OCI-LY7 (cell line): ENCODE results near the gene GNRH2. TPM values are rescaled to one million over a fixed set of nuclear protein-coding genes. Genes with fewer than 3 reads are reported as not detected.

Experiments used
- BruUV-seq: library from RNA; stranded (reverse); fragments of 400-500 nt; replicated peaks from 2 replicates; lab custom pipeline; 2021; lab: Mats Ljungman, UMichigan
- CTCF ChIA-PET: fragments of 300-600 bp; sonication (Branson Sonifier 250); formaldehyde crosslinking; loops from one replicate; lab custom pipeline; 2022; ENCODE audit warnings: antibody characterized with exemption; ENCODE audit not compliant: unreplicated experiment; lab: Charles Lee
- POLR2A ChIA-PET: fragments of 300-600 bp; sonication (Branson Sonifier 250); formaldehyde crosslinking; loops from one replicate; lab custom pipeline; 2022; ENCODE audit warnings: antibody characterized with exemption; lab: Charles Lee
- DNase-seq: peaks from one replicate; pipeline ENCODE4 v3.0.0-alpha.2; 2015; ENCODE audit warnings: low spot score
- H2AFZ ChIP-seq: fragments of 200-600 bp; sonication (generic), shearing (Covaris generic); 2 replicates; pipeline ENCODE4 v1.6.1; 2014; ENCODE audit warnings: mild to moderate bottlenecking, antibody characterized with exemption, low read length, moderate library complexity
- H3K27ac ChIP-seq: fragments of 200-600 bp; sonication (generic); 2 replicates; pipeline ENCODE4 v1.5.1; 2014; ENCODE audit warnings: mixed run types, low read depth, mild to moderate bottlenecking, moderate library complexity, low read length, inconsistent platforms; ENCODE audit not compliant: poor library complexity, severe bottlenecking
- H3K36me3 ChIP-seq: fragments of 200-600 bp; sonication (generic); 2 replicates; pipeline ENCODE4 v1.6.1; 2014; ENCODE audit warnings: mild to moderate bottlenecking, antibody characterized with exemption, low read length, moderate library complexity, mixed read lengths; ENCODE audit not compliant: insufficient read depth
- H3K4me1 ChIP-seq: fragments of 200-600 bp; sonication (generic); 2 replicates; pipeline ENCODE4 v1.5.1; 2014; ENCODE audit warnings: mild to moderate bottlenecking, low read length; ENCODE audit not compliant: insufficient read depth, poor library complexity, severe bottlenecking
- H3K4me2 ChIP-seq: fragments of 200-600 bp; sonication (generic); 2 replicates; pipeline ENCODE4 v1.6.1; 2014; ENCODE audit warnings: mild to moderate bottlenecking, low read length
- H3K4me3 ChIP-seq: fragments of 200-600 bp; sonication (generic); 2 replicates; pipeline ENCODE4 v1.5.1; 2014; ENCODE audit warnings: mild to moderate bottlenecking, low read depth, low read length; ENCODE audit not compliant: poor library complexity, severe bottlenecking
- H3K79me2 ChIP-seq: fragments of 200-600 bp; sonication (generic); 2 replicates; pipeline ENCODE4 v1.6.1; 2016; ENCODE audit warnings: low read depth, mild to moderate bottlenecking, low read length, moderate library complexity, mixed read lengths; ENCODE audit not compliant: insufficient read depth
- H3K9me2 ChIP-seq: fragments of 200-600 bp; sonication (generic); 2 replicates; pipeline ENCODE4 v1.6.1; 2016; ENCODE audit warnings: mild to moderate bottlenecking, low read length, mixed read lengths; ENCODE audit not compliant: insufficient read depth
- H3K9me3 ChIP-seq: fragments of 200-600 bp; sonication (generic); 2 replicates; pipeline ENCODE4 v1.6.1; 2014; ENCODE audit warnings: mild to moderate bottlenecking, mixed run types, low read length, mixed read lengths
- H4K20me1 ChIP-seq: fragments of 200-600 bp; sonication (generic); 2 replicates; pipeline ENCODE4 v1.6.1; 2014; ENCODE audit warnings: mild to moderate bottlenecking, antibody characterized with exemption, low read length, moderate library complexity, mixed read lengths; ENCODE audit not compliant: insufficient read depth
- CTCF ChIP-seq: fragments of 200-600 bp; sonication (generic); conservative IDR thresholded peaks from 2 replicates; pipeline ENCODE4 v1.5.1; 2014; ENCODE audit warnings: mild to moderate bottlenecking, antibody characterized with exemption, low read length, moderate library complexity, mixed read lengths
- EZH2phosphoT487 ChIP-seq: fragments of 200-600 bp; sonication (generic); IDR thresholded peaks from 2 replicates; pipeline ENCODE4 v1.6.1; 2018; ENCODE audit warnings: low read depth, borderline replicate concordance, mild to moderate bottlenecking, mixed run types, antibody characterized with exemption, low read length, moderate library complexity, mixed read lengths
- intact Hi-C: fragments of 100-400 bp; cut with micrococcal nuclease; formaldehyde crosslinking; loops from one replicate; pipeline ENCODE4 v1.10.0; 2022; ENCODE audit not compliant: unreplicated experiment
- total RNA-seq, 2 experiments: library from RNA; depleted of rRNA in 1 of 2; stranded (reverse); fragments of >200 nt in 1 of 2; shearing (Covaris generic) in 1 of 2; gene quantifications; 2 replicates each; pipeline ENCODE4 v1.2.3, GENCODE V29; 2014 to 2022

GNRH2 gene
- total RNA-seq, 2 experiments from 2014 or later, result 0.44 to 0.61 TPM

- TF ChIP-seq CTCF (no peak), EZH2phosphoT487 (no peak)
Measured at GRCh38 chr20:3068075-3068474, 24.7 kb downstream of the GNRH2 start.

GRCh38 chr20:3068986-3069900, 25.8 kb downstream of the GNRH2 start:
- intact Hi-C loops, result no loop called here
- BruUV-seq, result no TSS peak

More at GRCh38 chr20:3068075-3068474, 24.7 kb downstream of the GNRH2 start:
- H3K36me3 ChIP-seq, result no peaks in the 10 kb centered on the region
- no peaks in the 10 kb centered on the region for H3K4me1 ChIP-seq
- H2AFZ ChIP-seq, result no peak overlapping the region
- no peak overlapping the region for H3K4me3 ChIP-seq
- no peak overlapping the region for H3K27ac ChIP-seq
- CTCF ChIA-PET, result no interaction called here
- intact Hi-C loops, result no loop called here
- no peak for DNase-seq
- no peaks in the 10 kb centered on the region for H3K9me2 ChIP-seq
- H3K79me2 ChIP-seq, result no peaks in the 10 kb centered on the region
- no peaks in the 10 kb centered on the region for H4K20me1 ChIP-seq
- POLR2A ChIA-PET, result interaction anchor here (0.6 kb wide), 1 partner anchor 152 kb away, joined by 4 read pairs; no protein-coding TSS in a partner anchor
- no TSS peak for BruUV-seq
- H3K4me2 ChIP-seq, result no peak overlapping the region
- H3K9me3 ChIP-seq, result no peaks in the 10 kb centered on the region

More at GRCh38 chr20:3068986-3069900, 25.8 kb downstream of the GNRH2 start:
- DNase-seq, result peak; percentile 45
- POLR2A ChIA-PET, result no interaction called here
- Histone ChIP-seq H3K9me3 (no peaks in the 10 kb centered on the region), H3K27ac (no peak overlapping the region), H3K4me1 (no peaks in the 10 kb centered on the region), H4K20me1 (no peaks in the 10 kb centered on the region), H3K4me2 (no peak overlapping the region), H3K36me3 (no peaks in the 10 kb centered on the region), H3K79me2 (no peaks in the 10 kb centered on the region), H3K9me2 (no peaks in the 10 kb centered on the region), H2AFZ (no peak overlapping the region), H3K4me3 (no peak overlapping the region)
- CTCF ChIA-PET, result no interaction called here
- peak; percentile 66 for TF ChIP-seq CTCF
- no peak for TF ChIP-seq EZH2phosphoT487
